Left ventricle myocardium superior (tissue), 1 donor: ENCODE data around the gene B4GALNT1. TPM values are rescaled to one million over a fixed set of nuclear protein-coding genes. Genes with fewer than 3 reads are reported as not detected.
"Not testable (repeated sequence)": the region's sequence is repeated elsewhere in the genome, so short reads cannot be mapped to it uniquely, and the experiment has no call there.

Source experiments
- ATAC-seq: fragments of 200-7000 bp; cut with Tn5 transposase; one replicate; pipeline ENCODE4 v1.9.1; 2020; ENCODE audit warnings: mild to moderate bottlenecking, moderate library complexity
- DNase-seq: peaks from one replicate; pipeline ENCODE4 v3.0.0-alpha.2; 2020
- intact Hi-C: fragments of 100-400 bp; cut with micrococcal nuclease; formaldehyde crosslinking; loops from one replicate; pipeline ENCODE4 v1.11.0; 2022
- total RNA-seq: library from RNA; stranded (reverse); fragmentation: NEBNext Ultra II Directional; extraction: Animal tissue kit (Norgen Biotek cat#: 25700); gene quantifications from one replicate; pipeline ENCODE4 v1.2.1, GENCODE V29; 2021
- donor health status: DM: no; HTN: yes; CAD: no; lungs with severe emphysema.

B4GALNT1 gene
- total RNA-seq, 1 donor from 2014 or later, result 5.1 TPM

GRCh38 chr12:57623385-57623784, 9.6 kb downstream of the B4GALNT1 start:
- ATAC-seq (no peak), DNase-seq (no peak)
- intact Hi-C loops, result loop anchor here (5.0 kb wide), 1 partner anchor 41 kb away; no protein-coding TSS in a partner anchor

- intact Hi-C loops, result loop anchor here (5.0 kb wide), 1 partner anchor 40 kb away; no protein-coding TSS in a partner anchor
- DNase-seq (no peak), ATAC-seq (no peak)
Measured at GRCh38 chr12:57622293-57623245, 10.4 kb downstream of the B4GALNT1 start.

GRCh38 chr12:57621497-57622292, 11.3 kb downstream of the B4GALNT1 start:
- intact Hi-C loops, result loop anchor here (5.0 kb wide), 1 partner anchor 39 kb away; no protein-coding TSS in a partner anchor
- ATAC-seq, result peak; percentile 77
- DNase-seq, result peak; percentile 83

- no peak for DNase-seq
- ATAC-seq, result peak; percentile 22
- intact Hi-C loops, result loop anchor here (5.0 kb wide), 1 partner anchor 39 kb away; no protein-coding TSS in a partner anchor
Measured at GRCh38 chr12:57620936-57621496, 12.0 kb downstream of the B4GALNT1 start.

GRCh38 chr12:57620245-57620935, 12.6 kb downstream of the B4GALNT1 start:
- no peak for DNase-seq
- no peak for ATAC-seq
- intact Hi-C loops, result loop anchor here (5.0 kb wide), 1 partner anchor 38 kb away; no protein-coding TSS in a partner anchor

- ATAC-seq (peak; percentile 36), DNase-seq (no peak)
- intact Hi-C loops, result loop anchor here (5.0 kb wide), 1 partner anchor 37 kb away; no protein-coding TSS in a partner anchor
Measured at GRCh38 chr12:57619434-57620244, 13.4 kb downstream of the B4GALNT1 start.

GRCh38 chr12:57618966-57619433, 14.0 kb downstream of the B4GALNT1 start:
- ATAC-seq, result no peak

GRCh38 chr12:57618431-57618830, 14.6 kb downstream of the B4GALNT1 start:
- intact Hi-C loops, result not testable (repeated sequence)

More at GRCh38 chr12:57618966-57619433, 14.0 kb downstream of the B4GALNT1 start:
- DNase-seq, result no peak
- intact Hi-C loops, result no loop called here

GRCh38 chr12:57617942-57618341, 15.1 kb downstream of the B4GALNT1 start:
- DNase-seq (no peak), ATAC-seq (peak; percentile 49)
- intact Hi-C loops, result no loop called here

More at GRCh38 chr12:57618431-57618830, 14.6 kb downstream of the B4GALNT1 start:
- not testable (repeated sequence) for ATAC-seq, DNase-seq

GRCh38 chr12:57616383-57617101, 16.5 kb downstream of the B4GALNT1 start:
- DNase-seq, result no peak
- no peak for ATAC-seq
- intact Hi-C loops, result no loop called here

GRCh38 chr12:57615637-57616036, 17.4 kb downstream of the B4GALNT1 start:
- ATAC-seq (no peak), DNase-seq (no peak)
- intact Hi-C loops, result no loop called here

GRCh38 chr12:57614948-57615500, 18.0 kb downstream of the B4GALNT1 start:
- ATAC-seq, result no peak
- no peak for DNase-seq
- intact Hi-C loops, result no loop called here

- intact Hi-C loops, result no loop called here
- ATAC-seq (no peak), DNase-seq (peak; percentile 59)
Measured at GRCh38 chr12:57614178-57614947, 18.6 kb downstream of the B4GALNT1 start.

- no peak for ATAC-seq
- DNase-seq, result no peak
- intact Hi-C loops, result no loop called here
Measured at GRCh38 chr12:57613427-57614109, 19.4 kb downstream of the B4GALNT1 start.

GRCh38 chr12:57612711-57613426, 20.1 kb downstream of the B4GALNT1 start:
- no peak for ATAC-seq
- no peak for DNase-seq
- intact Hi-C loops, result no loop called here
